ENCODE data around the gene EFHB. TPM values are rescaled to one million over a fixed set of nuclear protein-coding genes. Genes with fewer than 3 reads are reported as not detected.

EFHB gene
- total and polyA plus RNA-seq, 10 of the 15 experiments (the other 5 are each of a cell fraction or from before 2014, with no cell fraction given) = 0.12 to 0.95 (median 0.53) TPM; not detected in 3

GRCh38 chr3:19881036-19881435 is 53.0 kb downstream of the EFHB start (continued):
- TF ChIP-seq, protein P1, sequence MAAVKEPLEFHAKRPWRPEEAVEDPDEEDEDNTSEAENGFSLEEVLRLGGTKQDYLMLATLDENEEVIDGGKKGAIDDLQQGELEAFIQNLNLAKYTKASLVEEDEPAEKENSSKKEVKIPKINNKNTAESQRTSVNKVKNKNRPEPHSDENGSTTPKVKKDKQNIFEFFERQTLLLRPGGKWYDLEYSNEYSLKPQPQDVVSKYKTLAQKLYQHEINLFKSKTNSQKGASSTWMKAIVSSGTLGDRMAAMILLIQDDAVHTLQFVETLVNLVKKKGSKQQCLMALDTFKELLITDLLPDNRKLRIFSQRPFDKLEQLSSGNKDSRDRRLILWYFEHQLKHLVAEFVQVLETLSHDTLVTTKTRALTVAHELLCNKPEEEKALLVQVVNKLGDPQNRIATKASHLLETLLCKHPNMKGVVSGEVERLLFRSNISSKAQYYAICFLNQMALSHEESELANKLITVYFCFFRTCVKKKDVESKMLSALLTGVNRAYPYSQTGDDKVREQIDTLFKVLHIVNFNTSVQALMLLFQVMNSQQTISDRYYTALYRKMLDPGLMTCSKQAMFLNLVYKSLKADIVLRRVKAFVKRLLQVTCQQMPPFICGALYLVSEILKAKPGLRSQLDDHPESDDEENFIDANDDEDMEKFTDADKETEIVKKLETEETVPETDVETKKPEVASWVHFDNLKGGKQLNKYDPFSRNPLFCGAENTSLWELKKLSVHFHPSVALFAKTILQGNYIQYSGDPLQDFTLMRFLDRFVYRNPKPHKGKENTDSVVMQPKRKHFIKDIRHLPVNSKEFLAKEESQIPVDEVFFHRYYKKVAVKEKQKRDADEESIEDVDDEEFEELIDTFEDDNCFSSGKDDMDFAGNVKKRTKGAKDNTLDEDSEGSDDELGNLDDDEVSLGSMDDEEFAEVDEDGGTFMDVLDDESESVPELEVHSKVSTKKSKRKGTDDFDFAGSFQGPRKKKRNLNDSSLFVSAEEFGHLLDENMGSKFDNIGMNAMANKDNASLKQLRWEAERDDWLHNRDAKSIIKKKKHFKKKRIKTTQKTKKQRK (IDR thresholded peaks at IDR 0.05; ENCODE audit: low read depth, low read length) = no peak
- TF ChIP-seq KAT2A (conservative IDR thresholded peaks at IDR 0.05; ENCODE audit: control insufficient read depth, low read depth, low read length) (no peak), BCL11A (IDR thresholded peaks at IDR 0.05; ENCODE audit: low read depth, low read length) (no peak)

GRCh38 chr3:19877656-19878055 is 56.4 kb downstream of the EFHB start:
- no peaks in the 10 kb centered on the region for H3K79me2 ChIP-seq (ENCODE audit: control insufficient read depth, insufficient read depth, low read length)
- intact Hi-C loops (cut with micrococcal nuclease; ENCODE audit: unreplicated experiment) (no loop called here), in situ Hi-C loops (cut with MboI) (no loop called here)
- TF ChIP-seq ZNF592 (IDR thresholded peaks at IDR 0.05) = no peak
- TF ChIP-seq MYC (IDR thresholded peaks at IDR 0.05; ENCODE audit: insufficient read depth, insufficient read length, insufficient replicate concordance, low read length, severe bottlenecking) = no peak
- no peak for TF ChIP-seq ZBED1 (IDR thresholded peaks at IDR 0.05; ENCODE audit: borderline replicate concordance)
- DNase-seq (ENCODE audit: low read depth, low spot score) = no peak
- ChIA-PET CTCF (interaction anchor here (1.2 to 2.8 kb wide), 2 partner anchors 11 to 277 kb away, joined by 4 to 14 read pairs; no protein-coding TSS in a partner anchor), RAD21 (ENCODE audit: unreplicated experiment) (no interaction called here), SMC1A (ENCODE audit: uncharacterized antibody, unreplicated experiment) (no interaction called here), POLR2A (no interaction called here)
- no peak overlapping the region for H3K9ac ChIP-seq (ENCODE audit: control insufficient read depth, insufficient read depth, low read length)
- 46% methylated on average over 3 of the region's 3 CpGs for WGBS (ENCODE audit: insufficient coverage, insufficient replicate concordance, low lambda C conversion rate, missing lambda C conversion rate)
- no peak overlapping the region for H3K4me3 ChIP-seq
- no peak overlapping the region for H3K4me2 ChIP-seq (ENCODE audit: control insufficient read depth, insufficient read depth)
- no peak overlapping the region for H2AFZ ChIP-seq (ENCODE audit: control insufficient read depth, low read depth, low read length)
- no TSS peak for BruUV-seq (replicated peaks)
- no peak for FAIRE-seq
- no peaks in the 10 kb centered on the region for H3K36me3 ChIP-seq (ENCODE audit: control insufficient read depth in 2 of 2, insufficient read depth in 2 of 2, low read length in 1 of 2)
- no peaks in the 10 kb centered on the region for H4K20me1 ChIP-seq (ENCODE audit: control insufficient read depth, insufficient read depth)
- no peaks in the 10 kb centered on the region for H3K4me1 ChIP-seq (ENCODE audit: control insufficient read depth, insufficient read depth, low read length)
- H3K27ac ChIP-seq (ENCODE audit: control insufficient read depth, insufficient read depth) = no peak overlapping the region
- no peaks in the 10 kb centered on the region; the same call in 2 of the 3 replicates for H3K9me3 ChIP-seq (replicated peaks; ENCODE audit: control insufficient read depth, insufficient read depth, low read length)
- ATAC-seq = no peak
- H3K27me3 ChIP-seq (replicated peaks in 1 of 2; ENCODE audit: control insufficient read depth in 2 of 2, insufficient read depth in 2 of 2, low read length in 1 of 2) = no peaks in the 10 kb centered on the region

Data from GM12878 (cell line).